Epithelial cell of proximal tubule (primary cell): ENCODE data around the gene LRFN5. TPM values are rescaled to one million over a fixed set of nuclear protein-coding genes. Genes with fewer than 3 reads are reported as not detected.
A peak's percentile ranks its signal among the peaks of the same experiment; 100 is the strongest.

Source experiments
- DNase-seq: peaks from one replicate; pipeline ENCODE4 v3.0.0-alpha.2; 2011; ENCODE audit warnings: low read depth
- H3K4me3 ChIP-seq: 2 replicates; pipeline ENCODE4 v1.5.1; 2011; ENCODE audit warnings: low read depth, mild to moderate bottlenecking, low read length
- CTCF ChIP-seq: conservative IDR thresholded peaks from 2 replicates; pipeline ENCODE4 v1.5.1; 2012; ENCODE audit warnings: low read depth, mild to moderate bottlenecking, low read length
- total RNA-seq: library from RNA; depleted of rRNA; stranded (reverse); fragments of >200 nt; gene quantifications from 2 replicates; pipeline ENCODE4 v1.2.3, GENCODE V29; 2015

The LRFN5 gene
- total RNA-seq, 1 donor from 2014 or later = 1.4 TPM

- no peak for DNase-seq
- TF ChIP-seq CTCF = no peak
- H3K4me3 ChIP-seq = no peak overlapping the region
These were observed 35.0 kb downstream of the LRFN5 start for GRCh38 chr14:41641690-41642089.

GRCh38 chr14:41642367-41642766, 35.7 kb downstream of the LRFN5 start:
- no peak overlapping the region for H3K4me3 ChIP-seq

GRCh38 chr14:41642789-41643188, 36.1 kb downstream of the LRFN5 start:
- H3K4me3 ChIP-seq = no peak overlapping the region
- no peak for DNase-seq
- TF ChIP-seq CTCF = no peak

More at GRCh38 chr14:41642367-41642766, 35.7 kb downstream of the LRFN5 start:
- DNase-seq = no peak
- no peak for TF ChIP-seq CTCF

- H3K4me3 ChIP-seq = no peak overlapping the region
- DNase-seq = no peak
- no peak for TF ChIP-seq CTCF
These were observed 37.9 kb downstream of the LRFN5 start for GRCh38 chr14:41644606-41645005.

GRCh38 chr14:41650802-41651201, 44.1 kb downstream of the LRFN5 start:
- no peak for DNase-seq
- H3K4me3 ChIP-seq = no peak overlapping the region
- no peak for TF ChIP-seq CTCF

GRCh38 chr14:41654196-41654595, 47.5 kb downstream of the LRFN5 start:
- TF ChIP-seq CTCF = no peak
- H3K4me3 ChIP-seq = no peak overlapping the region
- no peak for DNase-seq

- no peak overlapping the region for H3K4me3 ChIP-seq
- TF ChIP-seq CTCF = no peak
- peak; percentile 25 for DNase-seq
These were observed 56.2 kb downstream of the LRFN5 start for GRCh38 chr14:41662780-41663472.
